GM12801 (cell line): ENCODE results near the gene TRPV6.

Experiments used
- CTCF ChIP-seq: IDR thresholded peaks from one replicate; pipeline ENCODE4 v1.5.1; 2011; ENCODE audit warnings: control low read depth; ENCODE audit not compliant: insufficient read length; ENCODE audit errors: extremely low read depth

The TRPV6 gene

GRCh38 chr7:142885311-142886230 lies at the start of gene TRPV6:
TRPV6 (minus strand) TSS chr7:142885745.
- no peak for TF ChIP-seq CTCF

- TF ChIP-seq CTCF = no peak
These were observed 48.5 kb upstream of the TRPV6 start for GRCh38 chr7:142934056-142934455.

GRCh38 chr7:142933624-142934023 lies 48.1 kb upstream of the TRPV6 start, which contains the start of gene TRPV5:
TRPV5 (minus strand) TSS chr7:142933746; CDS start chr7:142933459, 287 bp downstream.
- no peak for TF ChIP-seq CTCF

GRCh38 chr7:142933092-142933475 lies 47.5 kb upstream of the TRPV6 start:
- TF ChIP-seq CTCF = no peak

GRCh38 chr7:142932386-142933091 lies 47.0 kb upstream of the TRPV6 start:
- TF ChIP-seq CTCF = no peak

GRCh38 chr7:142930126-142930730 lies 44.7 kb upstream of the TRPV6 start:
- TF ChIP-seq CTCF = no peak

GRCh38 chr7:142927949-142928348 lies 42.4 kb upstream of the TRPV6 start:
- TF ChIP-seq CTCF = no peak
